Transverse colon (tissue), 4 donors: ENCODE data around the gene IFNB1. TPM values are rescaled to one million over a fixed set of nuclear protein-coding genes. Genes with fewer than 3 reads are reported as not detected.

Experiments
- DNase-seq: peaks from one replicate; pipeline ENCODE4 v3.0.0-alpha.2; 2019
- H3K27ac ChIP-seq, 4 donors: fragments of 200-600 bp; sonication (generic); 2 replicates each; pipeline ENCODE4 v1.5.1; 2016 to 2018; ENCODE audit warnings: inconsistent platforms in 4 of 4
- H3K27me3 ChIP-seq: fragments of 200-600 bp; sonication (generic); 2 replicates; pipeline ENCODE4 v1.5.1; 2017; ENCODE audit warnings: inconsistent platforms
- H3K36me3 ChIP-seq, 4 donors: fragments of 200-600 bp; sonication (generic); 2 replicates each; pipeline ENCODE4 v1.5.1; 2017 to 2019; ENCODE audit warnings: inconsistent platforms in 4 of 4
- H3K4me1 ChIP-seq, 4 donors: fragments of 200-600 bp; sonication (generic); 2 replicates each; pipeline ENCODE4 v1.5.1; 2017 to 2020; ENCODE audit warnings: inconsistent platforms in 4 of 4
- H3K4me3 ChIP-seq, 4 donors: fragments of 200-600 bp; sonication (generic); 1 replicate in 1 of 4; 2 replicates in 3 of 4; pipeline versions ENCODE4 v1.5.1 to v1.6.1; 2017 to 2019; ENCODE audit warnings: inconsistent platforms in 4 of 4
- H3K9me3 ChIP-seq, 2 donors: fragments of 200-600 bp; sonication (generic); 2 replicates each; pipeline ENCODE4 v1.5.1; 2017 to 2019; ENCODE audit warnings: inconsistent platforms in 2 of 2
- EP300 ChIP-seq: sonication (generic); formaldehyde crosslinking; IDR thresholded peaks from one replicate; pipeline ENCODE4 v1.6.1; 2017; ENCODE audit warnings: antibody characterized with exemption, low read depth
- POLR2A ChIP-seq: fragments of 450-650 bp; IDR thresholded peaks from one replicate; pipeline ENCODE4 v1.6.1; 2016; ENCODE audit warnings: antibody characterized with exemption, mild to moderate bottlenecking, moderate library complexity
- POLR2AphosphoS5 ChIP-seq, 3 donors: sonication (generic); formaldehyde crosslinking; IDR thresholded peaks; one replicate each; pipeline ENCODE4 v1.6.1; 2016; ENCODE audit warnings: antibody characterized with exemption in 3 of 3
- WGBS, 2 donors: methylation state at CpG; one replicate each; pipeline ENCODE4 v1.1.5; 2018; ENCODE audit warnings: low coverage in 1 of 2; 5-methylcytosine and 5-hydroxymethylcytosine counted together
- in situ Hi-C, 4 donors: fragments of 200-750 bp; cut with MboI; loops; one replicate each; pipeline versions ENCODE4 v1.15.0 to v1.15.1; 2017; ENCODE audit warnings: low sequenced_read_pairs in 3 of 4, low pct_ligation_motif_present in 1 of 4, low pct_unique_long_range_greater_than_20kb in 1 of 4
- intact Hi-C: fragments of 100-400 bp; cut with DNase I; formaldehyde crosslinking; loops from one replicate; pipeline ENCODE4 v1.15.1; 2023; ENCODE audit warnings: low total_unique reads
- total RNA-seq, 4 donors: library from RNA; depleted of rRNA; stranded (reverse); fragments of >200 nt; gene quantifications; one replicate each; pipeline ENCODE4 v1.1.0, GENCODE V29; 2016
- TF ChIP-seq, protein P1 (sequence below), 5 experiments: fragments of 200-600 bp in 3 of 5; fragments of 450-650 bp in 2 of 5; sonication (generic) in 3 of 5; IDR thresholded peaks; 1 replicate in 2 of 5; 2 replicates in 3 of 5; pipeline ENCODE4 v1.5.1; 2016 to 2017; ENCODE audit warnings: antibody characterized with exemption in 5 of 5, inconsistent platforms in 3 of 5, mild to moderate bottlenecking in 2 of 5, moderate library complexity in 1 of 5

The IFNB1 gene
- total RNA-seq, 4 donors from 2014 or later, result not detected

- Histone ChIP-seq H3K27me3 (no peaks in the 10 kb centered on the region), H3K9me3 (no peaks in the 10 kb centered on the region), H3K4me1 (peaks cover 0 to 11% (median 4%) of the 10 kb centered on the region in 4 donors), H3K36me3 (no peaks in the 10 kb centered on the region), H3K27ac (peak within 1 kb of the TSS; percentile 84 to 90 (median 87)), H3K4me3 (peak within 1 kb of the TSS; percentile 50 to 68 (median 56))
- DNase-seq, result peak; percentile 59
- in situ Hi-C loops (no loop called here), intact Hi-C loops (no loop called here)
- 11% methylated on average over 41 of the region's 46 CpGs; no CpG with 5 or more reads in 1 of the 2 donors for WGBS, 2 donors
- TF ChIP-seq EP300 (no peak), POLR2A (no peak), POLR2AphosphoS5 (IDR thresholded peaks at IDR 0.05) (peak in 1 of 3 donors; percentile 35)
- TF ChIP-seq, protein P1, sequence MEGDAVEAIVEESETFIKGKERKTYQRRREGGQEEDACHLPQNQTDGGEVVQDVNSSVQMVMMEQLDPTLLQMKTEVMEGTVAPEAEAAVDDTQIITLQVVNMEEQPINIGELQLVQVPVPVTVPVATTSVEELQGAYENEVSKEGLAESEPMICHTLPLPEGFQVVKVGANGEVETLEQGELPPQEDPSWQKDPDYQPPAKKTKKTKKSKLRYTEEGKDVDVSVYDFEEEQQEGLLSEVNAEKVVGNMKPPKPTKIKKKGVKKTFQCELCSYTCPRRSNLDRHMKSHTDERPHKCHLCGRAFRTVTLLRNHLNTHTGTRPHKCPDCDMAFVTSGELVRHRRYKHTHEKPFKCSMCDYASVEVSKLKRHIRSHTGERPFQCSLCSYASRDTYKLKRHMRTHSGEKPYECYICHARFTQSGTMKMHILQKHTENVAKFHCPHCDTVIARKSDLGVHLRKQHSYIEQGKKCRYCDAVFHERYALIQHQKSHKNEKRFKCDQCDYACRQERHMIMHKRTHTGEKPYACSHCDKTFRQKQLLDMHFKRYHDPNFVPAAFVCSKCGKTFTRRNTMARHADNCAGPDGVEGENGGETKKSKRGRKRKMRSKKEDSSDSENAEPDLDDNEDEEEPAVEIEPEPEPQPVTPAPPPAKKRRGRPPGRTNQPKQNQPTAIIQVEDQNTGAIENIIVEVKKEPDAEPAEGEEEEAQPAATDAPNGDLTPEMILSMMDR (IDR thresholded peaks at IDR 0.05), result no peak
These were observed 46.5 kb downstream of the IFNB1 start, which contains the start of gene HACD4 for GRCh38 chr9:21031091-21031807. HACD4 (minus strand) TSS chr9:21031640; CDS start chr9:21031590, 50 bp downstream.

GRCh38 chr9:21030389-21031035 lies 47.2 kb downstream of the IFNB1 start:
- intact Hi-C loops, result no loop called here
- 64 to 82% methylated on average over 4 to 5 of the region's 5 CpGs for WGBS, 2 donors

GRCh38 chr9:21029661-21030060 lies 48.1 kb downstream of the IFNB1 start:
- no peak overlapping the region for H3K4me3 ChIP-seq
- TF ChIP-seq EP300 (no peak), POLR2A (no peak), POLR2AphosphoS5 (IDR thresholded peaks at IDR 0.05) (no peak)
- TF ChIP-seq, protein P1 (IDR thresholded peaks at IDR 0.05), result no peak
- H3K27me3 ChIP-seq, result no peaks in the 10 kb centered on the region
- in situ Hi-C loops (no loop called here), intact Hi-C loops (no loop called here)
- peak overlapping the region; percentile 84 to 90 (median 87) for H3K27ac ChIP-seq
- H3K9me3 ChIP-seq, result no peaks in the 10 kb centered on the region
- peaks cover 0 to 11% (median 4%) of the 10 kb centered on the region in 4 donors for H3K4me1 ChIP-seq
- no peaks in the 10 kb centered on the region for H3K36me3 ChIP-seq
- DNase-seq, result no peak
- 62% methylated on average over 8 of the region's 8 CpGs; no CpG with 5 or more reads in 1 of the 2 donors for WGBS, 2 donors

More at GRCh38 chr9:21030389-21031035, 47.2 kb downstream of the IFNB1 start:
- Histone ChIP-seq H3K4me1 (peaks cover 0 to 11% (median 4%) of the 10 kb centered on the region in 4 donors), H3K27me3 (no peaks in the 10 kb centered on the region), H3K27ac (peak overlapping the region; percentile 84 to 90 (median 87)), H3K9me3 (no peaks in the 10 kb centered on the region), H3K36me3 (no peaks in the 10 kb centered on the region), H3K4me3 (peak overlapping the region; percentile 50 to 68 (median 56))
- no peak for TF ChIP-seq EP300
- no peak for TF ChIP-seq POLR2AphosphoS5 (IDR thresholded peaks at IDR 0.05)
- TF ChIP-seq, protein P1 (IDR thresholded peaks at IDR 0.05), result no peak
- TF ChIP-seq POLR2A, result no peak
- DNase-seq, result no peak
- in situ Hi-C loops, result no loop called here

- peaks cover 0 to 11% (median 4%) of the 10 kb centered on the region in 4 donors for H3K4me1 ChIP-seq
- TF ChIP-seq POLR2A (no peak), POLR2AphosphoS5 (IDR thresholded peaks at IDR 0.05) (no peak), EP300 (no peak)
- TF ChIP-seq, protein P1 (IDR thresholded peaks at IDR 0.05), result no peak
- no peaks in the 10 kb centered on the region for H3K27me3 ChIP-seq
- no peak for DNase-seq
- in situ Hi-C loops, result no loop called here
- no peak overlapping the region for H3K4me3 ChIP-seq
- no peaks in the 10 kb centered on the region for H3K36me3 ChIP-seq
- no peaks in the 10 kb centered on the region for H3K9me3 ChIP-seq
- H3K27ac ChIP-seq, result peak overlapping the region; percentile 30 to 89 (median 46)
- intact Hi-C loops, result no loop called here
- WGBS, 2 donors, result 29% methylated on average over 1 to 3 of the region's 3 CpGs
These were observed 49.3 kb downstream of the IFNB1 start for GRCh38 chr9:21028466-21028865.
